HepG2 (cell line): ENCODE data around the gene TJP2. TPM values are rescaled to one million over a fixed set of nuclear protein-coding genes. Genes with fewer than 3 reads are reported as not detected.

Experiments
- GATAD2A ChIP-seq: IDR thresholded peaks from 2 replicates; pipeline ENCODE4 v1.6.1; 2016
- KLF15 ChIP-seq: sonication (generic); formaldehyde crosslinking; IDR thresholded peaks from 2 replicates; pipeline ENCODE4 v1.8.1; 2023; ENCODE audit warnings: borderline replicate concordance, mild to moderate bottlenecking, inconsistent platforms, missing genetic modification reagents, mixed read lengths
- KLF6 ChIP-seq: IDR thresholded peaks from 2 replicates; pipeline ENCODE4 v1.8.0; 2016; ENCODE audit warnings: missing biosample characterization, missing genetic modification reagents
- MEF2D ChIP-seq: sonication (generic); formaldehyde crosslinking; IDR thresholded peaks from 2 replicates; pipeline ENCODE4 v1.5.1; 2020; ENCODE audit warnings: mild to moderate bottlenecking, missing genetic modification reagents
- NONO ChIP-seq, 2 experiments: fragments of 450-650 bp in 1 of 2; sonication (generic) in 1 of 2; formaldehyde crosslinking in 1 of 2; IDR thresholded peaks in 1 of 2; conservative IDR thresholded peaks in 1 of 2; 2 replicates each; pipeline versions ENCODE4 v1.6.1 to v1.8.0; 2017 to 2022; ENCODE audit warnings: mild to moderate bottlenecking in 1 of 2, missing genetic modification reagents in 1 of 2, moderate library complexity in 1 of 2
- PCBP2 ChIP-seq: fragments of 200-400 bp; formaldehyde crosslinking; optimal IDR thresholded peaks from 2 replicates; pipeline ENCODE3; 2018; ENCODE audit warnings: low read length, low read depth; ENCODE audit not compliant: poor library complexity, severe bottlenecking
- POLR2AphosphoS2 ChIP-seq: IDR thresholded peaks from 2 replicates; pipeline ENCODE4 v1.6.1; 2011; ENCODE audit warnings: low read depth, low read length, improper control_type of control experiment
- SCMH1 ChIP-seq: sonication (generic); formaldehyde crosslinking; IDR thresholded peaks from 2 replicates; pipeline ENCODE4 v1.9.0; 2021; ENCODE audit warnings: missing genetic modification reagents, mild to moderate bottlenecking, borderline replicate concordance
- SP5 ChIP-seq: IDR thresholded peaks from 2 replicates; pipeline ENCODE4 v1.6.1; 2016; ENCODE audit warnings: low read depth, borderline replicate concordance
- SPEN ChIP-seq: sonication (generic); formaldehyde crosslinking; IDR thresholded peaks from 2 replicates; pipeline ENCODE4 v1.5.1; 2020; ENCODE audit warnings: low read depth, mild to moderate bottlenecking, missing genetic modification reagents
- TAF1 ChIP-seq: sonication (generic); formaldehyde crosslinking; IDR thresholded peaks from 2 replicates; pipeline ENCODE4 v1.4.0; 2020; ENCODE audit warnings: missing genetic modification reagents
- TCF7 ChIP-seq: sonication (generic); IDR thresholded peaks from 2 replicates; pipeline ENCODE4 v1.6.1; 2016; ENCODE audit warnings: antibody characterized with exemption, low read depth
- ZEB1 ChIP-seq: IDR thresholded peaks from 2 replicates; pipeline ENCODE4 v1.6.1; 2012; ENCODE audit warnings: mild to moderate bottlenecking, low read depth, inconsistent platforms; ENCODE audit not compliant: insufficient replicate concordance
- ZNF274 ChIP-seq: sonication (generic); formaldehyde crosslinking; IDR thresholded peaks from 2 replicates; pipeline ENCODE4 v1.5.1; 2020; ENCODE audit warnings: mild to moderate bottlenecking, missing genetic modification reagents
- ZNF550 ChIP-seq: sonication (generic); formaldehyde crosslinking; IDR thresholded peaks from 2 replicates; pipeline ENCODE4 v1.4.0; 2020; ENCODE audit warnings: mild to moderate bottlenecking, missing genetic modification reagents, borderline replicate concordance
- ZNF619 ChIP-seq: sonication (generic); formaldehyde crosslinking; IDR thresholded peaks from 2 replicates; pipeline ENCODE4 v1.4.0; 2020; ENCODE audit warnings: mild to moderate bottlenecking, missing genetic modification reagents
- ZNF660 ChIP-seq: sonication (generic); formaldehyde crosslinking; IDR thresholded peaks from 2 replicates; pipeline ENCODE4 v1.5.1; 2020; ENCODE audit warnings: mild to moderate bottlenecking, low read depth, missing genetic modification reagents, borderline replicate concordance
- polyA plus RNA-seq, 8 experiments: library from polyadenylated mRNA; depleted of rRNA in 3 of 8; stranded (reverse) in 7 of 8; unstranded in 1 of 8; fragments of >200 nt; fragmentation: Illumina TruSeq in 4 of 8; extraction: Trizol in 4 of 8; gene quantifications; 2 replicates each; pipeline versions ENCODE4 v1.2.1 to v1.2.3, GENCODE V29; 2011 to 2016; ENCODE audit warnings: low read depth in 4 of 8, missing spikeins in 1 of 8, mixed read lengths in 1 of 8; ENCODE audit not compliant: insufficient read depth in 1 of 8
- total RNA-seq, 5 experiments: library from RNA; depleted of rRNA; stranded (reverse); fragments of >200 nt; fragmentation: Illumina TruSeq; extraction: Trizol; gene quantifications; 2 replicates each; pipeline ENCODE4 v1.2.3, GENCODE V29; 2016; ENCODE audit warnings: low read depth in 1 of 5
- TF ChIP-seq, protein P1 (sequence below): IDR thresholded peaks from 2 replicates; pipeline ENCODE4 v1.4.0; 2020; ENCODE audit warnings: mild to moderate bottlenecking, missing genetic modification reagents
- TF ChIP-seq, protein P2 (sequence below): sonication (generic); IDR thresholded peaks from 2 replicates; pipeline ENCODE4 v1.6.1; 2016; ENCODE audit warnings: low read depth, borderline replicate concordance
- TF ChIP-seq, protein P3 (sequence below): sonication (generic); formaldehyde crosslinking; IDR thresholded peaks from 2 replicates; pipeline ENCODE4 v1.5.0; 2020; ENCODE audit warnings: missing genetic modification reagents
- TF ChIP-seq, protein P4 (sequence below), 2 experiments: sonication (generic) in 1 of 2; formaldehyde crosslinking in 1 of 2; IDR thresholded peaks; 2 replicates each; pipeline versions ENCODE4 v1.5.1 to v1.6.1; 2011 to 2020; ENCODE audit warnings: borderline replicate concordance in 1 of 2, low read depth in 1 of 2, low read length in 1 of 2, mild to moderate bottlenecking in 1 of 2, missing genetic modification reagents in 1 of 2, moderate library complexity in 1 of 2

TJP2 gene
- total and polyA plus RNA-seq, 2 of the 13 experiments (the other 11 are each of a cell fraction or from before 2014, with no cell fraction given): 109 to 110 TPM

DNA sequence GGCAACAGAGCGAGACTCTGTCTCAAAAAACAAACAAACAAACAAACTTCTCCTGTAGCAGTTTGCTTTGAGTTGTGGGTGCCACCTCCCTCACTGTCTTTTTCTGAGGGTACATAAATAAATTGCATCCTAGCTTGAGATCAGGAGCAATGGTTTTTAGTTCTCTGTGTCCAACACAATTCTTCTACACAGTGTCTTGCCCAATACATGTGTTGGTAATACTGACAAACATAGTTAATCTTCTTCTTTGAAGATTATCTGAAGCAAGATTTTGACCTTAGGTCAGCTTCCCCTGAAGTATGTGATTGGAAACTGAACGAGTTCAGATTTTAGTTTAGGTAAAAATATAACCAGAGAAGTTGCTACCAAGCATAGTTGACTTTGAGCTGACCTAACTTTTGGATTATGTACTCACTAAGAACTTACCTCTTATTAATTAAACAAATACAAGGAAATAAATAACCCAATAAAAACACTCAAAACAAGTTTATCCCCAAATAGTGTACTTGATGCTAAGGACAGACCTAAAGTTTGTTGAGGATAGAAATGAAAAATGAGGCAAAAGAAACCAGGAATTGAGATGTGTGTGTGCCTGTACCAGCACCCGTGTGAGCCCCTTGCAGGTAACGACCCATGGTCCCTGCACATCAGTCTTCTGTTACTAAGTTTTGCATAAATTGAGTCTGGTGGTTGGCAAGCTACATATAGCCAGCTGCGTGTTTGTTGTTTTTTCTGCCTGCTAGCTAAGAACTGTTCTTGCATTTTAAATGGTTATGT is 16.2 kb downstream of the TJP2 start (continued):
- TF ChIP-seq ZEB1 (no peak), NONO (IDR thresholded peaks at IDR 0.05) (no peak), NONO (CRISPR knock-in tag; conservative IDR thresholded peaks at IDR 0.05) (0 out of 2 replicates have a peak, but pooled peaks have one; percentile 56), SCMH1 (CRISPR knock-in tag) (no peak), ZNF274 (CRISPR knock-in tag) (no peak), ZNF550 (CRISPR knock-in tag) (no peak), TCF7 (peak; percentile 94), KLF15 (CRISPR knock-in tag) (no peak), SP5 (CRISPR knock-in tag) (peak; percentile 41; the same call in 1 of the 2 replicates), ZNF619 (no peak), GATAD2A (CRISPR knock-in tag) (peak; percentile 98), SPEN (CRISPR knock-in tag) (no peak), PCBP2 (no peak), KLF6 (CRISPR knock-in tag) (0 out of 2 replicates have a peak, but pooled peaks have one; percentile 18), MEF2D (CRISPR knock-in tag) (0 out of 2 replicates have a peak, but pooled peaks have one; percentile 21), TAF1 (CRISPR knock-in tag) (no peak), POLR2AphosphoS2 (no peak), ZNF660 (CRISPR knock-in tag) (no peak)
- TF ChIP-seq, protein P1, sequence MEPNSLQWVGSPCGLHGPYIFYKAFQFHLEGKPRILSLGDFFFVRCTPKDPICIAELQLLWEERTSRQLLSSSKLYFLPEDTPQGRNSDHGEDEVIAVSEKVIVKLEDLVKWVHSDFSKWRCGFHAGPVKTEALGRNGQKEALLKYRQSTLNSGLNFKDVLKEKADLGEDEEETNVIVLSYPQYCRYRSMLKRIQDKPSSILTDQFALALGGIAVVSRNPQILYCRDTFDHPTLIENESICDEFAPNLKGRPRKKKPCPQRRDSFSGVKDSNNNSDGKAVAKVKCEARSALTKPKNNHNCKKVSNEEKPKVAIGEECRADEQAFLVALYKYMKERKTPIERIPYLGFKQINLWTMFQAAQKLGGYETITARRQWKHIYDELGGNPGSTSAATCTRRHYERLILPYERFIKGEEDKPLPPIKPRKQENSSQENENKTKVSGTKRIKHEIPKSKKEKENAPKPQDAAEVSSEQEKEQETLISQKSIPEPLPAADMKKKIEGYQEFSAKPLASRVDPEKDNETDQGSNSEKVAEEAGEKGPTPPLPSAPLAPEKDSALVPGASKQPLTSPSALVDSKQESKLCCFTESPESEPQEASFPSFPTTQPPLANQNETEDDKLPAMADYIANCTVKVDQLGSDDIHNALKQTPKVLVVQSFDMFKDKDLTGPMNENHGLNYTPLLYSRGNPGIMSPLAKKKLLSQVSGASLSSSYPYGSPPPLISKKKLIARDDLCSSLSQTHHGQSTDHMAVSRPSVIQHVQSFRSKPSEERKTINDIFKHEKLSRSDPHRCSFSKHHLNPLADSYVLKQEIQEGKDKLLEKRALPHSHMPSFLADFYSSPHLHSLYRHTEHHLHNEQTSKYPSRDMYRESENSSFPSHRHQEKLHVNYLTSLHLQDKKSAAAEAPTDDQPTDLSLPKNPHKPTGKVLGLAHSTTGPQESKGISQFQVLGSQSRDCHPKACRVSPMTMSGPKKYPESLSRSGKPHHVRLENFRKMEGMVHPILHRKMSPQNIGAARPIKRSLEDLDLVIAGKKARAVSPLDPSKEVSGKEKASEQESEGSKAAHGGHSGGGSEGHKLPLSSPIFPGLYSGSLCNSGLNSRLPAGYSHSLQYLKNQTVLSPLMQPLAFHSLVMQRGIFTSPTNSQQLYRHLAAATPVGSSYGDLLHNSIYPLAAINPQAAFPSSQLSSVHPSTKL (CRISPR knock-in tag): peak; percentile 93
- TF ChIP-seq, protein P2, sequence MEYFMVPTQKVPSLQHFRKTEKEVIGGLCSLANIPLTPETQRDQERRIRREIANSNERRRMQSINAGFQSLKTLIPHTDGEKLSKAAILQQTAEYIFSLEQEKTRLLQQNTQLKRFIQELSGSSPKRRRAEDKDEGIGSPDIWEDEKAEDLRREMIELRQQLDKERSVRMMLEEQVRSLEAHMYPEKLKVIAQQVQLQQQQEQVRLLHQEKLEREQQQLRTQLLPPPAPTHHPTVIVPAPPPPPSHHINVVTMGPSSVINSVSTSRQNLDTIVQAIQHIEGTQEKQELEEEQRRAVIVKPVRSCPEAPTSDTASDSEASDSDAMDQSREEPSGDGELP: 0 out of 2 replicates have a peak, but pooled peaks have one; percentile 17
- TF ChIP-seq, protein P3, sequence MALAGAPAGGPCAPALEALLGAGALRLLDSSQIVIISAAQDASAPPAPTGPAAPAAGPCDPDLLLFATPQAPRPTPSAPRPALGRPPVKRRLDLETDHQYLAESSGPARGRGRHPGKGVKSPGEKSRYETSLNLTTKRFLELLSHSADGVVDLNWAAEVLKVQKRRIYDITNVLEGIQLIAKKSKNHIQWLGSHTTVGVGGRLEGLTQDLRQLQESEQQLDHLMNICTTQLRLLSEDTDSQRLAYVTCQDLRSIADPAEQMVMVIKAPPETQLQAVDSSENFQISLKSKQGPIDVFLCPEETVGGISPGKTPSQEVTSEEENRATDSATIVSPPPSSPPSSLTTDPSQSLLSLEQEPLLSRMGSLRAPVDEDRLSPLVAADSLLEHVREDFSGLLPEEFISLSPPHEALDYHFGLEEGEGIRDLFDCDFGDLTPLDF (CRISPR knock-in tag): no peak
- TF ChIP-seq, protein P4, sequence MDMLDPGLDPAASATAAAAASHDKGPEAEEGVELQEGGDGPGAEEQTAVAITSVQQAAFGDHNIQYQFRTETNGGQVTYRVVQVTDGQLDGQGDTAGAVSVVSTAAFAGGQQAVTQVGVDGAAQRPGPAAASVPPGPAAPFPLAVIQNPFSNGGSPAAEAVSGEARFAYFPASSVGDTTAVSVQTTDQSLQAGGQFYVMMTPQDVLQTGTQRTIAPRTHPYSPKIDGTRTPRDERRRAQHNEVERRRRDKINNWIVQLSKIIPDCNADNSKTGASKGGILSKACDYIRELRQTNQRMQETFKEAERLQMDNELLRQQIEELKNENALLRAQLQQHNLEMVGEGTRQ (IDR thresholded peaks at IDR 0.05; ENCODE audit: low read depth, low read length): no peak
- TF ChIP-seq, protein P4 (CRISPR knock-in tag; IDR thresholded peaks at IDR 0.05; ENCODE audit: borderline replicate concordance): no peak
